SK-N-MC (cell line): ENCODE measurements around the gene ARL4A.

ENCODE experiments used
- EZH2 ChIP-seq: fragments of 200-600 bp; sonication (generic); IDR thresholded peaks from one replicate; pipeline ENCODE4 v1.6.1; 2017; ENCODE audit warnings: antibody characterized with exemption
- FOXP2 ChIP-seq: optimal IDR thresholded peaks from 2 replicates; pipeline ENCODE3; 2011; ENCODE audit warnings: mild to moderate bottlenecking, moderate library complexity; ENCODE audit not compliant: insufficient read depth; ENCODE audit errors: extremely low read length, control extremely low read depth
- POLR2AphosphoS5 ChIP-seq: IDR thresholded peaks from 2 replicates; pipeline ENCODE4 v1.6.1; 2012; ENCODE audit warnings: mild to moderate bottlenecking, low read depth, low read length, borderline replicate concordance

DNA sequence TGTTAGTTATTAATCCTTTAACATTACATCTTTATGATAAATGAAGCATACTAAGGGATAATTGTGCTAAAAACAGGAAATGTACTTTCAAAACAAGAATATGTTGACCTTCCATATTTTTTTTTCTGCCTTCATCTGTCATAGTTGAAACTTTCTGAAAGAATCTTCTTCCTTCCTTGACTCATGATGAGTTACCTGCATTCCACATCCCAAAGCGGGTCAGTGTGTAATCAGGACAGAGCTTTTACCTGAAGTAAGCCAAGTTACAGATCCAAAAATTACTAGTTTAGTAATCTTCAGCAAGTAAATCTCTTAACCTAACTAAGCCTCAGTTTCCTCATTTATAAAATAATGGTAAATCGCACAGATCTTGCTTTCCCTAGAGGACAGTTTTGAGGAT is 13.4 kb upstream of the ARL4A start:
- no peak for TF ChIP-seq EZH2
- no peak for TF ChIP-seq FOXP2
- no peak for TF ChIP-seq POLR2AphosphoS5
